Esophagus muscularis mucosa (tissue), 4 donors: ENCODE data around the gene GPC6. TPM values are rescaled to one million over a fixed set of nuclear protein-coding genes. Genes with fewer than 3 reads are reported as not detected.

ENCODE experiments used
- DNase-seq: peaks from one replicate; pipeline ENCODE4 v3.0.0-alpha.2; 2017; ENCODE audit errors: extremely low spot score
- H3K27ac ChIP-seq, 4 donors: fragments of 200-600 bp; sonication (generic); replicated peaks in 1 of 4; 1 replicate in 3 of 4; 2 replicates in 1 of 4; pipeline ENCODE4 v1.5.1; 2016 to 2019; ENCODE audit warnings: mild to moderate bottlenecking in 1 of 4
- H3K27me3 ChIP-seq, 4 donors: fragments of 200-600 bp; sonication (generic); one replicate each; pipeline versions ENCODE4 v1.5.1 to v1.6.0; 2016 to 2019
- H3K36me3 ChIP-seq, 4 donors: fragments of 200-600 bp; sonication (generic); one replicate each; pipeline ENCODE4 v1.5.1; 2016 to 2019
- H3K4me1 ChIP-seq, 4 donors: fragments of 200-600 bp; sonication (generic); one replicate each; pipeline ENCODE4 v1.5.1; 2016 to 2019
- H3K4me3 ChIP-seq, 4 donors: fragments of 200-600 bp; sonication (generic); 1 replicate in 2 of 4; 2 replicates in 2 of 4; pipeline ENCODE4 v1.5.1; 2016 to 2019; ENCODE audit warnings: mild to moderate bottlenecking in 4 of 4, moderate library complexity in 1 of 4
- H3K9me3 ChIP-seq, 4 donors: fragments of 200-600 bp; sonication (generic); 1 replicate in 3 of 4; 2 replicates in 1 of 4; pipeline ENCODE4 v1.5.1; 2016 to 2019
- EP300 ChIP-seq: sonication (generic); formaldehyde crosslinking; IDR thresholded peaks from one replicate; pipeline ENCODE4 v1.6.1; 2017; ENCODE audit warnings: antibody characterized with exemption
- POLR2A ChIP-seq: fragments of 450-650 bp; IDR thresholded peaks from one replicate; pipeline ENCODE4 v1.6.1; 2017; ENCODE audit warnings: antibody characterized with exemption, moderate library complexity, mild to moderate bottlenecking, low read depth
- POLR2AphosphoS5 ChIP-seq, 2 donors: sonication (generic); formaldehyde crosslinking; IDR thresholded peaks; one replicate each; pipeline ENCODE4 v1.6.1; 2017; ENCODE audit warnings: antibody characterized with exemption in 2 of 2
- WGBS: methylation state at CpG from one replicate; pipeline ENCODE4 v1.1.5; 2018; 5-methylcytosine and 5-hydroxymethylcytosine counted together
- intact Hi-C: fragments of 100-400 bp; cut with DNase I; formaldehyde crosslinking; loops from one replicate; pipeline ENCODE4 v1.15.1; 2023
- total RNA-seq, 4 donors: library from RNA; depleted of rRNA; stranded (reverse); fragments of >200 nt; gene quantifications; one replicate each; pipeline versions ENCODE4 v1.1.0 to v1.2.1, GENCODE V29; 2016
- TF ChIP-seq, protein P1 (sequence below), 3 experiments: fragments of 200-600 bp in 2 of 3; fragments of 450-650 bp in 1 of 3; sonication (generic) in 2 of 3; IDR thresholded peaks; one replicate each; pipeline ENCODE4 v1.5.1; 2017 to 2019; ENCODE audit warnings: antibody characterized with exemption in 3 of 3, mild to moderate bottlenecking in 2 of 3, moderate library complexity in 1 of 3

The GPC6 gene
- total RNA-seq, 4 donors from 2014 or later, result 6.5 to 17.2 (median 13.5) TPM

DNA sequence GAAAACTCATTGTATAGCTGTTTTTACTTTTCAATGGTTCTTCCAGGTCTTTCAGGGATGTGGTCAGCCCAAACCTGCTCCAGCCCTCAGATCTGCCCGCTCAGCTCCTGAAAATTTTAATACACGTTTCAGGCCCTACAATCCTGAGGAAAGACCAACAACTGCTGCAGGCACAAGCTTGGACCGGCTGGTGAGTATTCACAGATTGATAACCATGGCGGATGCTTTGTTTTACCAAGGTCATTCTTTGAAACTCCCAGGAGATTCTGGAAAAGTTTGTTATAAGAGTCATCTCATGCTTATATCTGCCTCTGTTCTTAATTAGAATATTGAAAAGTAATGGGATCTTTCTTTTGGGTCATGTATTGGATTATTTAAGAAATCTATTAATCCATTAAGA is 1079.3 kb downstream of the GPC6 start:
- intact Hi-C loops, result no loop called here
- TF ChIP-seq POLR2AphosphoS5 (IDR thresholded peaks at IDR 0.05) (no peak), POLR2A (no peak), EP300 (no peak)
- TF ChIP-seq, protein P1, sequence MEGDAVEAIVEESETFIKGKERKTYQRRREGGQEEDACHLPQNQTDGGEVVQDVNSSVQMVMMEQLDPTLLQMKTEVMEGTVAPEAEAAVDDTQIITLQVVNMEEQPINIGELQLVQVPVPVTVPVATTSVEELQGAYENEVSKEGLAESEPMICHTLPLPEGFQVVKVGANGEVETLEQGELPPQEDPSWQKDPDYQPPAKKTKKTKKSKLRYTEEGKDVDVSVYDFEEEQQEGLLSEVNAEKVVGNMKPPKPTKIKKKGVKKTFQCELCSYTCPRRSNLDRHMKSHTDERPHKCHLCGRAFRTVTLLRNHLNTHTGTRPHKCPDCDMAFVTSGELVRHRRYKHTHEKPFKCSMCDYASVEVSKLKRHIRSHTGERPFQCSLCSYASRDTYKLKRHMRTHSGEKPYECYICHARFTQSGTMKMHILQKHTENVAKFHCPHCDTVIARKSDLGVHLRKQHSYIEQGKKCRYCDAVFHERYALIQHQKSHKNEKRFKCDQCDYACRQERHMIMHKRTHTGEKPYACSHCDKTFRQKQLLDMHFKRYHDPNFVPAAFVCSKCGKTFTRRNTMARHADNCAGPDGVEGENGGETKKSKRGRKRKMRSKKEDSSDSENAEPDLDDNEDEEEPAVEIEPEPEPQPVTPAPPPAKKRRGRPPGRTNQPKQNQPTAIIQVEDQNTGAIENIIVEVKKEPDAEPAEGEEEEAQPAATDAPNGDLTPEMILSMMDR (IDR thresholded peaks at IDR 0.05), result no peak
- H3K4me3 ChIP-seq, result no peak overlapping the region
- no peaks in the 10 kb centered on the region for H3K36me3 ChIP-seq
- H3K27me3 ChIP-seq, result no peaks in the 10 kb centered on the region
- H3K27ac ChIP-seq, result no peak overlapping the region
- no peak for DNase-seq
- no peaks in the 10 kb centered on the region for H3K9me3 ChIP-seq
- H3K4me1 ChIP-seq, result peaks cover 0 to 16% (median 6%) of the 10 kb centered on the region in 4 donors
- WGBS, result 85% methylated on average over 4 of the region's 4 CpGs

DNA sequence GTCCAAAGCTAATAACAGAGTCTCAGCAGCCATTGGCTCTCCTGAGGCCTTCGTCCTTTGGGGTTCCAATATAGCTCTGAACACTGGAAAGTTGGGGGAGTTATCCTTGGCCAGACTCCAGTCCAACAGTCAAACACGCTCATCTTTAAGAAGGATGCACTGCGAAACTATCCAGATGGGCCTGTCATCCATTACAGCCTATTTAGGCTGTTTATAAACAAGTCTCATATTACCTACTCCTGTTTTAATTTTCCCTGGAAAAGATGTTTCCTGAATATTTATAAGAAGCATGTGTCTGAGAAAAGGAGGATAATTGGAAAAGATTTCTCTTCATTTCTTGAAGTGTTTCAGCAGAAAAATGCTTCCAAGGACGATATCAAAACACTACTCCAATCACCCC is 1082.2 kb downstream of the GPC6 start:
- no peak overlapping the region for H3K4me3 ChIP-seq
- no peak for DNase-seq
- no peaks in the 10 kb centered on the region for H3K9me3 ChIP-seq
- no peak overlapping the region for H3K27ac ChIP-seq
- H3K27me3 ChIP-seq, result no peaks in the 10 kb centered on the region
- intact Hi-C loops, result no loop called here
- H3K4me1 ChIP-seq, result peaks cover 0 to 16% (median 6%) of the 10 kb centered on the region in 4 donors
- 83% methylated on average over 4 of the region's 4 CpGs for WGBS
- TF ChIP-seq EP300 (no peak), POLR2AphosphoS5 (IDR thresholded peaks at IDR 0.05) (no peak), POLR2A (no peak)
- TF ChIP-seq, protein P1 (IDR thresholded peaks at IDR 0.05), result no peak
- H3K36me3 ChIP-seq, result no peaks in the 10 kb centered on the region

DNA sequence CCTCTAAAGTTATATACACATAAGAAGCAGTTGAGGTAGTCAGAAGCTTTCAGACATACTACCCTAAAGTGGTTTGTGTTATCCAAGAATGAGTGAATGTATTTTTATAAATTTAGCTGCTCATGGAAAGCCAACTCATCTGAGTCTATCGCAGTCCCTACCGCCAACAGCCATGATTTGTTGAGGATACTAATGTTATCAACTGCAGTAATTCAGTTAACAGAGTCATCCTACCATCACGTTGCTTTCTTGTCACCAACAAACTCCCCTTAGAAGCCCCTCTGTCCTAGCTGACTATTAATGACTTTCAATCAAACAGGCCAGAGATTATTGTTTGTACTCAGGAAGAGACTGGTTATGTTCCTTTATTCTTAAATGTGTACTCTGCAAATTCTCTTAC is 1083.0 kb downstream of the GPC6 start:
- Histone ChIP-seq H3K36me3 (no peaks in the 10 kb centered on the region), H3K27me3 (no peaks in the 10 kb centered on the region), H3K9me3 (no peaks in the 10 kb centered on the region), H3K4me3 (no peak overlapping the region), H3K27ac (peak overlapping the region in 1 of 4 donors; percentile 37), H3K4me1 (peaks cover 0 to 16% (median 6%) of the 10 kb centered on the region in 4 donors)
- TF ChIP-seq, protein P1 (IDR thresholded peaks at IDR 0.05), result no peak
- TF ChIP-seq POLR2A (no peak), POLR2AphosphoS5 (IDR thresholded peaks at IDR 0.05) (no peak), EP300 (no peak)
- intact Hi-C loops, result no loop called here
- 95% methylated on average over 3 of the region's 3 CpGs for WGBS
- no peak for DNase-seq

DNA sequence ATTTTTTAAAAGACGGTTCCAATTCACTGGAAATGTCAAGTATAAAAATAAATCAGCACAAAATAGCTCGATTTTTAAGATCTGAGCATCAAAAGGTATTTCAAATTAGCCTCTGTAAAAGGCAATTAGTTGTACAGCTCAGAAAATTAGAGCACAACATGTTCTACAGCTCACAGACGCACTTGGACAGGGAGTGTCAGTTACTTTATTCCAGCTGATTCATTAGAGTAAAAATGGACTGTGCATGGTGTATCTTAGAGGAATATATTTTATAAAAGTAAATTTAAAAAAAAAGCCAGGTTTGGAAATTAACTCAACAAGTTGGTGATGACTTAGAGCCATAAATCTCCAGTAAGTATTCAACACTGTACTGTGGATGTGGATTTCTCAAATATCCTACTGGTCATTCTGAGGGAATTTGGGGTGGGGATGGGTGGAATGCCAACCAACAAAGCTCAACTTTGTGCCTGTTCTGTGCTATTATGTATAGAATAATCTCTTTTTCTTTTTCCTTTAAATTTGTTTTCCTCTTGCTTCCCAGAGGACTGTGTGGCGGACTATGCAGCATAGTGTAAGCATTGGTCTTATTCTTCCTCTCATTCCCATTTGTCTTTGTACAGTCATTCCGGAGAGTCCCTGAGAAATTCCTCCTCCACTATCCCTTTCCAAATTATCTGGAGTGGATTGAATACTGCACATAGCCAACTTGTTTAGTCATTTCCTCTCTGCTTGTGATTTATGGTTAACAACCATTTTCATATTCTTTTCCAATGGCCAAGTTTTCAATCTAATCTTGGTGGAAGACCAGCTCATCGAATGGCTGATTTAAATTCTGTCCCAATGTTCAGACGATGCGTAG is 1083.6 kb downstream of the GPC6 start:
- H3K9me3 ChIP-seq, result no peaks in the 10 kb centered on the region
- WGBS, result 64% methylated on average over 8 of the region's 8 CpGs
- no peaks in the 10 kb centered on the region for H3K27me3 ChIP-seq
- TF ChIP-seq, protein P1 (IDR thresholded peaks at IDR 0.05), result no peak
- no peak for TF ChIP-seq POLR2A
- no peak for TF ChIP-seq POLR2AphosphoS5 (IDR thresholded peaks at IDR 0.05)
- no peak for TF ChIP-seq EP300
- no peak for DNase-seq
- peak overlapping the region in 1 of 4 donors; percentile 37 for H3K27ac ChIP-seq
- no peak overlapping the region for H3K4me3 ChIP-seq
- no peaks in the 10 kb centered on the region for H3K36me3 ChIP-seq
- H3K4me1 ChIP-seq, result peaks cover 0 to 13% (median 3%) of the 10 kb centered on the region in 4 donors
- intact Hi-C loops, result no loop called here
